Immature natural killer cell (primary cell): Measurements from ENCODE around the gene SUFU. TPM values are rescaled to one million over a fixed set of nuclear protein-coding genes. Genes with fewer than 3 reads are reported as not detected.

Experiments
- DNase-seq, 3 donors: peaks; one replicate each; pipeline ENCODE4 v3.0.0; 2022; ENCODE audit warnings: mixed read lengths in 1 of 3
- H3K27ac Mint-ChIP-seq, 6 donors: one replicate each; pipeline ENCODE4 v1.8.0; 2020; ENCODE audit warnings: mixed read lengths in 6 of 6, mild to moderate bottlenecking in 5 of 6, inconsistent platforms in 4 of 6, moderate library complexity in 3 of 6
- H3K27me3 Mint-ChIP-seq, 3 donors: one replicate each; pipeline ENCODE4 v1.8.0; 2020 to 2021; ENCODE audit warnings: low read depth in 3 of 3, mild to moderate bottlenecking in 3 of 3, mixed read lengths in 3 of 3, moderate library complexity in 3 of 3, inconsistent platforms in 1 of 3
- H3K36me3 Mint-ChIP-seq, 3 donors: one replicate each; pipeline ENCODE4 v1.8.0; 2020; ENCODE audit warnings: mixed read lengths in 3 of 3, inconsistent platforms in 2 of 3, mild to moderate bottlenecking in 2 of 3
- H3K4me1 Mint-ChIP-seq, 2 donors: one replicate each; pipeline ENCODE4 v1.8.0; 2020; ENCODE audit warnings: inconsistent platforms in 2 of 2, mild to moderate bottlenecking in 2 of 2, mixed read lengths in 2 of 2, moderate library complexity in 1 of 2
- H3K4me3 Mint-ChIP-seq, 5 donors: one replicate each; pipeline ENCODE4 v1.8.0; 2020; ENCODE audit warnings: mild to moderate bottlenecking in 5 of 5, mixed read lengths in 5 of 5, inconsistent platforms in 3 of 5, moderate library complexity in 3 of 5
- H3K9me3 Mint-ChIP-seq, 6 donors: one replicate each; pipeline ENCODE4 v1.8.0; 2020; ENCODE audit warnings: mild to moderate bottlenecking in 6 of 6, mixed read lengths in 6 of 6, inconsistent platforms in 4 of 6, moderate library complexity in 3 of 6
- polyA plus RNA-seq, 3 donors: library from polyadenylated mRNA; unstranded; fragments of 300-500 nt; fragmentation: Illumina TruSeq; gene quantifications; one replicate each; pipeline ENCODE4 v1.2.3, GENCODE V29; 2021

The SUFU gene
- polyA plus RNA-seq, 3 donors from 2014 or later: 1.3 to 6.7 (median 2.1) TPM

GRCh38 chr10:102468683-102469082 is 35.1 kb upstream of the SUFU start:
- Mint-ChIP-seq H3K4me1 (peaks cover 0 to 1% of the 10 kb centered on the region in 2 donors), H3K4me3 (no peak overlapping the region), H3K27ac (no peak overlapping the region), H3K36me3 (peaks cover 2 to 5% (median 4%) of the 10 kb centered on the region in 3 donors), H3K9me3 (no peaks in the 10 kb centered on the region), H3K27me3 (peaks cover 0 to 2% (median 0%) of the 10 kb centered on the region in 3 donors)
- no peak for DNase-seq

GRCh38 chr10:102470579-102471546 is 32.9 kb upstream of the SUFU start:
- peaks cover 0 to 5% (median 0%) of the 10 kb centered on the region in 3 donors for H3K27me3 Mint-ChIP-seq
- peaks cover 0 to 4% of the 10 kb centered on the region in 2 donors for H3K4me1 Mint-ChIP-seq
- peaks cover 0 to 5% (median 4%) of the 10 kb centered on the region in 3 donors for H3K36me3 Mint-ChIP-seq
- no peak overlapping the region for H3K27ac Mint-ChIP-seq
- no peak overlapping the region for H3K4me3 Mint-ChIP-seq
- no peaks in the 10 kb centered on the region for H3K9me3 Mint-ChIP-seq
- DNase-seq: no peak

GRCh38 chr10:102473445-102474331 is 30.1 kb upstream of the SUFU start:
- Mint-ChIP-seq H3K4me1 (peaks cover 0 to 4% of the 10 kb centered on the region in 2 donors), H3K9me3 (no peaks in the 10 kb centered on the region), H3K27me3 (peaks cover 0 to 2% (median 0%) of the 10 kb centered on the region in 3 donors), H3K36me3 (peaks cover 0 to 5% (median 0%) of the 10 kb centered on the region in 3 donors), H3K4me3 (no peak overlapping the region), H3K27ac (peak overlapping the region in 1 of 6 donors; percentile 37)
- DNase-seq: no peak

- Mint-ChIP-seq H3K9me3 (no peaks in the 10 kb centered on the region), H3K36me3 (no peaks in the 10 kb centered on the region), H3K27ac (peak overlapping the region in 2 of 6 donors; percentile 4 to 5), H3K4me1 (peaks cover 6 to 7% of the 10 kb centered on the region in 2 donors), H3K4me3 (no peak overlapping the region), H3K27me3 (peaks cover 0 to 7% (median 0%) of the 10 kb centered on the region in 3 donors)
- DNase-seq: no peak
Observed at GRCh38 chr10:102475451-102476040, 28.2 kb upstream of the SUFU start.

- H3K4me3 Mint-ChIP-seq: no peak overlapping the region
- H3K27me3 Mint-ChIP-seq: peaks cover 0 to 7% (median 0%) of the 10 kb centered on the region in 3 donors
- H3K36me3 Mint-ChIP-seq: peaks cover 0 to 2% (median 0%) of the 10 kb centered on the region in 3 donors
- H3K27ac Mint-ChIP-seq: peak overlapping the region in 3 of 6 donors; percentile 7 to 59 (median 32)
- no peaks in the 10 kb centered on the region for H3K9me3 Mint-ChIP-seq
- no peak for DNase-seq
- peaks cover 6 to 7% of the 10 kb centered on the region in 2 donors for H3K4me1 Mint-ChIP-seq
Observed at GRCh38 chr10:102476466-102477141, 27.2 kb upstream of the SUFU start.

- Mint-ChIP-seq H3K27ac (peak overlapping the region in 5 of 6 donors; percentile 6 to 88 (median 62)), H3K4me1 (peaks cover 3 to 6% of the 10 kb centered on the region in 2 donors), H3K4me3 (no peak overlapping the region), H3K36me3 (peaks cover 0 to 15% (median 9%) of the 10 kb centered on the region in 3 donors), H3K27me3 (peaks cover 0 to 5% (median 0%) of the 10 kb centered on the region in 3 donors), H3K9me3 (no peaks in the 10 kb centered on the region)
- no peak for DNase-seq
Observed at GRCh38 chr10:102479651-102480050, 24.1 kb upstream of the SUFU start.

GRCh38 chr10:102480396-102480795 is 23.4 kb upstream of the SUFU start:
- Mint-ChIP-seq H3K4me1 (peaks cover 3 to 6% of the 10 kb centered on the region in 2 donors), H3K27ac (peak overlapping the region in 1 of 6 donors; percentile 23), H3K9me3 (no peaks in the 10 kb centered on the region), H3K4me3 (no peak overlapping the region), H3K27me3 (peaks cover 0 to 5% (median 0%) of the 10 kb centered on the region in 3 donors), H3K36me3 (peaks cover 0 to 21% (median 10%) of the 10 kb centered on the region in 3 donors)
- no peak for DNase-seq

GRCh38 chr10:102484021-102484420 is 19.8 kb upstream of the SUFU start:
- Mint-ChIP-seq H3K4me1 (peaks cover under 1 to 2% of the 10 kb centered on the region in 2 donors), H3K27ac (peak overlapping the region in 1 of 6 donors; percentile 34), H3K36me3 (peaks cover 0 to 34% (median 24%) of the 10 kb centered on the region in 3 donors), H3K27me3 (peaks cover 0 to 2% (median 2%) of the 10 kb centered on the region in 3 donors), H3K9me3 (no peaks in the 10 kb centered on the region), H3K4me3 (no peak overlapping the region)
- no peak for DNase-seq

GRCh38 chr10:102485093-102485784 is 18.5 kb upstream of the SUFU start:
- Mint-ChIP-seq H3K27me3 (peaks cover 0 to 2% (median 0%) of the 10 kb centered on the region in 3 donors), H3K4me1 (no peaks in the 10 kb centered on the region), H3K36me3 (peaks cover 5 to 37% (median 24%) of the 10 kb centered on the region in 3 donors), H3K4me3 (no peak overlapping the region), H3K9me3 (no peaks in the 10 kb centered on the region), H3K27ac (no peak overlapping the region)
- no peak for DNase-seq

GRCh38 chr10:102491136-102491535 is 12.6 kb upstream of the SUFU start:
- Mint-ChIP-seq H3K4me3 (no peak overlapping the region), H3K4me1 (peaks cover 25 to 31% of the 10 kb centered on the region in 2 donors), H3K27ac (peak overlapping the region in 1 of 6 donors; percentile 77), H3K27me3 (peaks cover 0 to 2% (median 0%) of the 10 kb centered on the region in 3 donors), H3K9me3 (no peaks in the 10 kb centered on the region), H3K36me3 (peaks cover 5 to 18% (median 7%) of the 10 kb centered on the region in 3 donors)
- DNase-seq: no peak

- DNase-seq: no peak
- H3K4me3 Mint-ChIP-seq: peak overlapping the region in 1 of 5 donors; percentile 47
Observed at GRCh38 chr10:102492344-102492939, 11.3 kb upstream of the SUFU start.

GRCh38 chr10:102492983-102493382 is 10.8 kb upstream of the SUFU start:
- H3K27ac Mint-ChIP-seq: peak overlapping the region in 2 of 6 donors; percentile 36 to 75
- DNase-seq: no peak
- peaks cover 4 to 15% (median 5%) of the 10 kb centered on the region in 3 donors for H3K36me3 Mint-ChIP-seq
- no peaks in the 10 kb centered on the region for H3K9me3 Mint-ChIP-seq
- H3K4me3 Mint-ChIP-seq: peak overlapping the region in 2 of 5 donors; percentile 30 to 36
- H3K27me3 Mint-ChIP-seq: peaks cover 0 to 2% (median 0%) of the 10 kb centered on the region in 3 donors
- H3K4me1 Mint-ChIP-seq: peaks cover 31 to 44% of the 10 kb centered on the region in 2 donors

More at GRCh38 chr10:102492344-102492939, 11.3 kb upstream of the SUFU start:
- Mint-ChIP-seq H3K27ac (peak overlapping the region in 5 of 6 donors; percentile 42 to 80 (median 61)), H3K27me3 (peaks cover 0 to 2% (median 0%) of the 10 kb centered on the region in 3 donors), H3K36me3 (peaks cover 5 to 18% (median 7%) of the 10 kb centered on the region in 3 donors), H3K9me3 (no peaks in the 10 kb centered on the region), H3K4me1 (peaks cover 30 to 43% of the 10 kb centered on the region in 2 donors)
